Endothelial cell of umbilical vein (primary cell): ENCODE measurements around the gene CBFB. TPM values are rescaled to one million over a fixed set of nuclear protein-coding genes. Genes with fewer than 3 reads are reported as not detected.

Source experiments
- BruUV-seq: library from RNA; stranded (reverse); fragments of 400-500 nt; replicated peaks from 2 replicates; lab custom pipeline; 2021; lab: Mats Ljungman, UMichigan
- CTCF ChIA-PET: fragments of 300-600, 350-600 bp; sonication (Branson Sonifier 250); formaldehyde crosslinking; loops from one replicate; lab custom pipeline; 2021; ENCODE audit warnings: antibody characterized with exemption, inconsistent platforms; lab: Charles Lee
- POLR2A ChIA-PET: fragments of 300-600, 350-600 bp; sonication (Branson Sonifier 250); formaldehyde crosslinking; loops from one replicate; lab custom pipeline; 2021; ENCODE audit warnings: antibody characterized with exemption, inconsistent platforms; lab: Charles Lee
- DNase-seq: peaks from one replicate; pipeline ENCODE4 v3.0.0-alpha.2; 2011; ENCODE audit warnings: low read depth, low spot score
- FAIRE-seq: peaks from 2 replicates; lab custom pipeline; 2011; peaks lifted over from hg19 to GRCh38; lab: Jason Lieb, UNC
- H2AFZ ChIP-seq: 2 replicates; pipeline ENCODE4 v1.6.0; 2012; ENCODE audit warnings: low read depth, low read length, control low read depth, inconsistent platforms
- H3K27ac ChIP-seq: 2 replicates; pipeline ENCODE4 v1.5.1; 2011; ENCODE audit warnings: low read depth, mild to moderate bottlenecking, control low read depth, low read length, moderate library complexity; ENCODE audit not compliant: insufficient read depth
- H3K27me3 ChIP-seq, 2 experiments: 2 replicates each; pipeline versions ENCODE4 v1.6.0 to v1.6.1; 2011; ENCODE audit warnings: low read length in 2 of 2, mixed read lengths in 1 of 2; ENCODE audit not compliant: control insufficient read depth in 2 of 2, insufficient read depth in 2 of 2
- H3K36me3 ChIP-seq, 2 experiments: 2 replicates in 1 of 2; 3 replicates in 1 of 2; pipeline ENCODE4 v1.5.1; 2011; ENCODE audit warnings: low read length in 2 of 2, mild to moderate bottlenecking in 1 of 2, moderate library complexity in 1 of 2; ENCODE audit not compliant: control insufficient read depth in 2 of 2, insufficient read depth in 2 of 2; ENCODE audit errors: extremely low read depth in 1 of 2
- H3K4me1 ChIP-seq: 3 replicates; pipeline ENCODE4 v1.5.1; 2011; ENCODE audit warnings: mild to moderate bottlenecking, low read length; ENCODE audit not compliant: control insufficient read depth, insufficient read depth; ENCODE audit errors: extremely low read depth
- H3K4me2 ChIP-seq: 2 replicates; pipeline ENCODE4 v1.6.1; 2011; ENCODE audit warnings: low read length, control low read depth, mixed read lengths; ENCODE audit not compliant: insufficient read depth
- H3K4me3 ChIP-seq, 3 experiments: fragments of 200-600 bp in 1 of 3; sonication (generic), shearing (Covaris generic) in 1 of 3; replicated peaks in 1 of 3; 2 replicates each; pipeline ENCODE4 v1.5.1; 2011 to 2016; ENCODE audit warnings: control low read depth in 3 of 3, low read length in 3 of 3, mild to moderate bottlenecking in 2 of 3, inconsistent platforms in 1 of 3, low read depth in 1 of 3, moderate library complexity in 1 of 3; ENCODE audit not compliant: insufficient read depth in 1 of 3
- H3K79me2 ChIP-seq: 2 replicates; pipeline ENCODE4 v1.6.0; 2012; ENCODE audit warnings: low read length, inconsistent platforms; ENCODE audit not compliant: control insufficient read depth, insufficient read depth
- H3K9ac ChIP-seq: replicated peaks from 2 replicates; pipeline ENCODE3; 2011; ENCODE audit warnings: low read length, control low read depth; ENCODE audit not compliant: insufficient read depth; ENCODE audit errors: extremely low read depth
- H3K9me1 ChIP-seq: replicated peaks from 3 replicates; pipeline ENCODE4 v1.6.0; 2011; ENCODE audit warnings: mild to moderate bottlenecking, low read length; ENCODE audit not compliant: control insufficient read depth, insufficient read depth; ENCODE audit errors: extremely low read depth
- H3K9me3 ChIP-seq: replicated peaks from 2 replicates; pipeline ENCODE4 v1.5.1; 2012; ENCODE audit warnings: low read length, inconsistent platforms; ENCODE audit not compliant: control insufficient read depth, insufficient read depth
- H4K20me1 ChIP-seq: replicated peaks from 2 replicates; pipeline ENCODE3; 2011; ENCODE audit warnings: mild to moderate bottlenecking, low read length; ENCODE audit not compliant: control insufficient read depth, insufficient read depth; ENCODE audit errors: extremely low read depth
- CTCF ChIP-seq, 2 donors: IDR thresholded peaks; 1 replicate in 1 of 2; 2 replicates in 1 of 2; pipeline ENCODE4 v1.5.1; 2011; ENCODE audit warnings: low read length in 2 of 2, mild to moderate bottlenecking in 2 of 2, moderate library complexity in 2 of 2, control low read depth in 1 of 2, inconsistent platforms in 1 of 2, low read depth in 1 of 2; ENCODE audit not compliant: insufficient read depth in 1 of 2; ENCODE audit errors: extremely low read depth in 1 of 2
- EZH2 ChIP-seq: IDR thresholded peaks from 2 replicates; pipeline ENCODE4 v1.6.1; 2012; ENCODE audit warnings: borderline replicate concordance, low read depth, mild to moderate bottlenecking, moderate library complexity, low read length, inconsistent platforms; ENCODE audit not compliant: severe bottlenecking
- FOS ChIP-seq: IDR thresholded peaks from 2 replicates; pipeline ENCODE4 v1.6.1; 2011; ENCODE audit warnings: mild to moderate bottlenecking, low read length, moderate library complexity, borderline replicate concordance; ENCODE audit not compliant: insufficient read depth
- GATA2 ChIP-seq: IDR thresholded peaks from 2 replicates; pipeline ENCODE4 v1.7.0; 2011; ENCODE audit warnings: low read depth, mild to moderate bottlenecking, moderate library complexity, mixed read lengths, low read length; ENCODE audit not compliant: insufficient read length, insufficient read depth
- JUN ChIP-seq: IDR thresholded peaks from 2 replicates; pipeline ENCODE4 v1.6.1; 2011; ENCODE audit warnings: borderline replicate concordance, low read depth; ENCODE audit not compliant: insufficient read length, insufficient read depth
- MAX ChIP-seq: IDR thresholded peaks from 2 replicates; pipeline ENCODE4 v1.6.1; 2011; ENCODE audit not compliant: insufficient read depth, insufficient read length
- MYC ChIP-seq: IDR thresholded peaks from one replicate; pipeline ENCODE4 v1.6.1; 2011; ENCODE audit warnings: mild to moderate bottlenecking, low read depth, low read length
- POLR2A ChIP-seq: IDR thresholded peaks from 2 replicates; pipeline ENCODE4 v1.6.1; 2012; ENCODE audit warnings: low read depth, mild to moderate bottlenecking, control low read depth, low read length
- POLR2AphosphoS5 ChIP-seq: IDR thresholded peaks from 2 replicates; pipeline ENCODE4 v1.6.1; 2012; ENCODE audit warnings: low read depth, mild to moderate bottlenecking, control low read depth, low read length, moderate library complexity; ENCODE audit not compliant: insufficient read depth
- dilution Hi-C: fragments of 300-500 bp; cut with MboI; formaldehyde crosslinking; loops from one replicate; pipeline ENCODE4 v1.15.0; 2019; ENCODE audit warnings: low sequenced_read_pairs; ENCODE audit not compliant: extremely low pct_ligation_motif_present
- intact Hi-C: fragments of 100-400 bp; cut with micrococcal nuclease; formaldehyde crosslinking; loops from one replicate; pipeline ENCODE4 v1.10.0; 2022
- polyA plus RNA-seq, 4 experiments: library from polyadenylated mRNA; depleted of rRNA in 3 of 4; stranded (reverse) in 3 of 4; unstranded in 1 of 4; fragments of >200 nt; gene quantifications; 2 replicates each; pipeline versions ENCODE4 v1.2.1 to v1.2.3, GENCODE V29; 2011 to 2012; ENCODE audit warnings: missing spikeins in 1 of 4
- total RNA-seq: library from RNA; stranded (reverse); gene quantifications from 2 replicates; pipeline ENCODE4 v1.2.3, GENCODE V29; 2021

Gene CBFB
- total and polyA plus RNA-seq, 2 donors (not counting 3 experiments of a cell fraction or from before 2014, with no cell fraction given): 27.8 to 103 TPM

- CTCF ChIA-PET: interaction anchor here (1.1 kb wide), 1 partner anchor 106 kb away, joined by 3 read pairs; no protein-coding TSS in a partner anchor
- no peak overlapping the region for H2AFZ ChIP-seq
Measured at GRCh38 chr16:67001726-67002125, 27.2 kb upstream of the CBFB start.

More at GRCh38 chr16:67001726-67002125, 27.2 kb upstream of the CBFB start:
- Histone ChIP-seq H3K4me3 (no peak overlapping the region), H3K9ac (no peak overlapping the region), H3K36me3 (no peaks in the 10 kb centered on the region), H3K9me1 (no peaks in the 10 kb centered on the region), H3K27me3 (no peaks in the 10 kb centered on the region), H3K9me3 (no peaks in the 10 kb centered on the region), H4K20me1 (no peaks in the 10 kb centered on the region), H3K27ac (no peak overlapping the region), H3K4me2 (no peak overlapping the region), H3K4me1 (peaks cover 14% of the 10 kb centered on the region), H3K79me2 (no peaks in the 10 kb centered on the region)
- dilution Hi-C loops: no loop called here
- intact Hi-C loops: no loop called here
- FAIRE-seq (peak; percentile 68), DNase-seq (no peak)
- no peak for TF ChIP-seq POLR2A
- TF ChIP-seq GATA2: no peak
- no peak for TF ChIP-seq EZH2
- TF ChIP-seq POLR2AphosphoS5: no peak
- TF ChIP-seq MYC: no peak
- TF ChIP-seq MAX: no peak
- no peak for TF ChIP-seq CTCF (IDR thresholded peaks at IDR 0.05; ENCODE audit: extremely low read depth in 1 of 2, insufficient read depth in 1 of 2, low read depth in 1 of 2, low read length in 2 of 2)
- TF ChIP-seq FOS: no peak
- TF ChIP-seq JUN: no peak
- POLR2A ChIA-PET: no interaction called here
- BruUV-seq: no TSS peak
